K562 (cell line): Measurements from ENCODE around the gene TENT4B.

Experiments used
- EP300 ChIP-seq: IDR thresholded peaks from 2 replicates; pipeline ENCODE4 v1.6.1; 2012; ENCODE audit warnings: low read length, improper control_type of control experiment
- IRF1 ChIP-seq: sonication (generic); formaldehyde crosslinking; IDR thresholded peaks from 2 replicates; pipeline ENCODE4 v1.8.0; 2022; ENCODE audit warnings: missing genetic modification reagents, mild to moderate bottlenecking, borderline replicate concordance
- POLR2A ChIP-seq: fragments of 450-650 bp; conservative IDR thresholded peaks from 2 replicates; pipeline ENCODE4 v1.6.1; 2016
- REST ChIP-seq, 2 experiments: fragments of 450-650 bp; formaldehyde crosslinking in 1 of 2; IDR thresholded peaks; 2 replicates each; pipeline versions ENCODE4 v1.4.0 to v1.6.1; 2014 to 2020; ENCODE audit warnings: mild to moderate bottlenecking in 2 of 2, borderline replicate concordance in 1 of 2, low read depth in 1 of 2
- TRIM25 ChIP-seq: fragments of 450-650 bp; IDR thresholded peaks from 2 replicates; pipeline ENCODE4 v1.7.0; 2016; ENCODE audit warnings: borderline replicate concordance
- ZBTB43 ChIP-seq: sonication (generic); formaldehyde crosslinking; IDR thresholded peaks from 2 replicates; pipeline ENCODE4 v1.8.0; 2023; ENCODE audit warnings: mild to moderate bottlenecking, missing genetic modification reagents

GRCh38 chr16:50276801-50277555, 123.9 kb downstream of the TENT4B start:
- TF ChIP-seq REST (IDR thresholded peaks at IDR 0.05; ENCODE audit: borderline replicate concordance) (no peak), REST (CRISPR knock-in tag; IDR thresholded peaks at IDR 0.05; ENCODE audit: low read depth) (no peak), POLR2A (no peak), IRF1 (CRISPR knock-in tag) (no peak), ZBTB43 (CRISPR knock-in tag) (no peak), TRIM25 (no peak), EP300 (no peak)
